K562 (cell line): ENCODE measurements around the gene SEC61A2. TPM values are rescaled to one million over a fixed set of nuclear protein-coding genes. Genes with fewer than 3 reads are reported as not detected.
A peak's percentile ranks its signal among the peaks of the same experiment; 100 is the strongest.

Source experiments
- ELF1 ChIP-seq: fragments of 200-800 bp; sonication (Bioruptor generic); IDR thresholded peaks from 2 replicates; pipeline ENCODE4 v1.6.1; 2016; ENCODE audit warnings: missing genetic modification characterization, missing compliant biosample characterization
- FIP1L1 ChIP-seq: fragments of 200-400 bp; formaldehyde crosslinking; IDR thresholded peaks from 2 replicates; pipeline ENCODE4 v1.6.1; 2018; ENCODE audit warnings: mild to moderate bottlenecking, low read depth, low read length; ENCODE audit not compliant: poor library complexity, severe bottlenecking
- MAFG ChIP-seq: fragments of 450-650 bp; conservative IDR thresholded peaks from 2 replicates; pipeline ENCODE4 v1.6.1; 2016; ENCODE audit warnings: missing genetic modification characterization, missing compliant biosample characterization
- PCBP1 ChIP-seq: fragments of 200-400 bp; formaldehyde crosslinking; IDR thresholded peaks from 2 replicates; pipeline ENCODE4 v1.6.1; 2018; ENCODE audit warnings: mild to moderate bottlenecking, low read depth, low read length; ENCODE audit not compliant: poor library complexity, severe bottlenecking
- PHF20 ChIP-seq: fragments of 450-650 bp; IDR thresholded peaks from 2 replicates; pipeline ENCODE4 v1.6.1; 2018; ENCODE audit not compliant: partially characterized antibody
- PHF21A ChIP-seq: fragments of 450-650 bp; IDR thresholded peaks from 2 replicates; pipeline ENCODE4 v1.6.1; 2017; ENCODE audit warnings: low read depth, borderline replicate concordance
- REST ChIP-seq, 2 experiments: fragments of 450-650 bp; formaldehyde crosslinking in 1 of 2; IDR thresholded peaks; 2 replicates each; pipeline versions ENCODE4 v1.4.0 to v1.6.1; 2014 to 2020; ENCODE audit warnings: mild to moderate bottlenecking in 2 of 2, borderline replicate concordance in 1 of 2, low read depth in 1 of 2
- SUPT5H ChIP-seq: fragments of 450-650 bp; IDR thresholded peaks from 2 replicates; pipeline ENCODE4 v1.6.1; 2016
- TBP ChIP-seq: optimal IDR thresholded peaks from 2 replicates; pipeline ENCODE3; 2011; ENCODE audit warnings: low read depth, low read length, improper control_type of control experiment
- TGIF2 ChIP-seq: sonication (generic); formaldehyde crosslinking; IDR thresholded peaks from 2 replicates; pipeline ENCODE4 v1.8.1; 2022; ENCODE audit warnings: mild to moderate bottlenecking, missing genetic modification reagents, moderate library complexity
- ZNF212 ChIP-seq: fragments of 450-650 bp; formaldehyde crosslinking; IDR thresholded peaks from 2 replicates; pipeline ENCODE4 v1.4.0; 2020; ENCODE audit warnings: mild to moderate bottlenecking
- ZNF282 ChIP-seq: sonication (generic); formaldehyde crosslinking; IDR thresholded peaks from 2 replicates; pipeline ENCODE4 v1.8.1; 2023; ENCODE audit warnings: missing genetic modification reagents
- ZNF354B ChIP-seq: fragments of 250-450 bp; sonication (Bioruptor Pico); IDR thresholded peaks from 2 replicates; pipeline ENCODE4 v1.4.0; 2020
- polyA plus RNA-seq, 8 experiments: library from polyadenylated mRNA; depleted of rRNA in 4 of 8; stranded (reverse) in 5 of 8; unstranded in 3 of 8; fragments of >200 nt; fragmentation: Nextera tagmentation in 2 of 8; fragmentation: Illumina TruSeq in 1 of 8; extraction: Ambion mirVana in 2 of 8; extraction: Trizol in 1 of 8; gene quantifications; 2 replicates each; pipeline versions ENCODE4 v1.2.1 to v1.2.3, GENCODE V29; 2011 to 2014; ENCODE audit warnings: inconsistent platforms in 1 of 8, missing spikeins in 1 of 8
- total RNA-seq, 7 experiments: library from RNA; depleted of rRNA in 6 of 7; stranded (reverse); fragments of >200 nt in 6 of 7; fragmentation: Illumina TruSeq in 2 of 7; extraction: Trizol in 2 of 7; gene quantifications; 2 replicates each; pipeline versions ENCODE4 v1.2.1 to v1.2.3, GENCODE V29; 2011 to 2021; ENCODE audit warnings: low replicate concordance in 1 of 7
- TF ChIP-seq, protein P1 (sequence below): fragments of 250-450 bp; sonication (Bioruptor Pico); IDR thresholded peaks from 2 replicates; pipeline ENCODE4 v1.5.0; 2021; ENCODE audit warnings: mild to moderate bottlenecking, moderate library complexity

The SEC61A2 gene
- total and polyA plus RNA-seq, 9 of the 15 experiments (the other 6 are each of a cell fraction or from before 2014, with no cell fraction given): 1.2 to 9.7 (median 3.9) TPM

DNA sequence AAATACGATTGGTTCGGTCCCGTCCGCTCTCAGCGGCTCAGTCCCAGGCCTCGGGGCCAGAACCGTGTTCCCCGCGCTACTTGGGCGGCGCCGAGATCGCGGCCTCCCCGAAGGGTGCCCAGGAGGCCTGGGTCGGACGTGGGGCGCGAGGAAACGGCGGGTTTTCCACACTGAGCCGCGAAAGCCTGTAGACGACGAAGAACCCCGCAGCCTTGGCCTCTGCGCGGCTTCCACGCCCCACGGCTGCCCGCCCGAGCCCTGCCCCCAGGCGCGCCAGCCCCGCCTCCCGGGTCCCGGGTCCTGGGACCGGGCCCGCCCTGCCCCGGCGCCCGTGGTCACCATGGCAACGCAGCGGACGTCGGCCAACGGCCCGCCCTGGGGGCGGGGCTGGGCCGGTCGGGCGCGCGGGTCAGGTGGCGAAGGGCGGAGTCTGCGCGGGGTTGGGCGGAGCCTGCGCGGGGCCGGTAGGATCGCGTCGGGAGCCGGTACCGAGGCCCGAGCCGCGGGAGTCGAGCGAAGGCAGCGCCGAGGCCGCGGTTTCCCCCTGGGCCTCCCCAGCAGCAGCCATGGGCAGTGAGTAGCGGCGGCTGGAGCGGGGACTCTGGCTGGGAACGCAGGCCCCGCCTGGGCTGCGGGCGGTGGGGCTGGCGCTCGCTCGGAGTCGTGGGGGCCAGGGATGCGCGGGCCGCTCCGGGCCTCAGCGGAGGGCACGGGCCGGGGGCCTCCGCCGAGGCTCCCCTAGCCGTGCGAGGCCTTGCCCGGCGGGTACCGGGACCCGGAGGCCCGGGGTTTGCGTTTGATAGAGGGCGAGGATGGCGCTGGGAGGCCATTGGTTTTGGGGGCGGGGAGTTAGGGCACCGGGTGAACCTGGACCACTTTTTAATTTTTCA, at the start of gene SEC61A2 (continued):
- TF ChIP-seq, protein P1, sequence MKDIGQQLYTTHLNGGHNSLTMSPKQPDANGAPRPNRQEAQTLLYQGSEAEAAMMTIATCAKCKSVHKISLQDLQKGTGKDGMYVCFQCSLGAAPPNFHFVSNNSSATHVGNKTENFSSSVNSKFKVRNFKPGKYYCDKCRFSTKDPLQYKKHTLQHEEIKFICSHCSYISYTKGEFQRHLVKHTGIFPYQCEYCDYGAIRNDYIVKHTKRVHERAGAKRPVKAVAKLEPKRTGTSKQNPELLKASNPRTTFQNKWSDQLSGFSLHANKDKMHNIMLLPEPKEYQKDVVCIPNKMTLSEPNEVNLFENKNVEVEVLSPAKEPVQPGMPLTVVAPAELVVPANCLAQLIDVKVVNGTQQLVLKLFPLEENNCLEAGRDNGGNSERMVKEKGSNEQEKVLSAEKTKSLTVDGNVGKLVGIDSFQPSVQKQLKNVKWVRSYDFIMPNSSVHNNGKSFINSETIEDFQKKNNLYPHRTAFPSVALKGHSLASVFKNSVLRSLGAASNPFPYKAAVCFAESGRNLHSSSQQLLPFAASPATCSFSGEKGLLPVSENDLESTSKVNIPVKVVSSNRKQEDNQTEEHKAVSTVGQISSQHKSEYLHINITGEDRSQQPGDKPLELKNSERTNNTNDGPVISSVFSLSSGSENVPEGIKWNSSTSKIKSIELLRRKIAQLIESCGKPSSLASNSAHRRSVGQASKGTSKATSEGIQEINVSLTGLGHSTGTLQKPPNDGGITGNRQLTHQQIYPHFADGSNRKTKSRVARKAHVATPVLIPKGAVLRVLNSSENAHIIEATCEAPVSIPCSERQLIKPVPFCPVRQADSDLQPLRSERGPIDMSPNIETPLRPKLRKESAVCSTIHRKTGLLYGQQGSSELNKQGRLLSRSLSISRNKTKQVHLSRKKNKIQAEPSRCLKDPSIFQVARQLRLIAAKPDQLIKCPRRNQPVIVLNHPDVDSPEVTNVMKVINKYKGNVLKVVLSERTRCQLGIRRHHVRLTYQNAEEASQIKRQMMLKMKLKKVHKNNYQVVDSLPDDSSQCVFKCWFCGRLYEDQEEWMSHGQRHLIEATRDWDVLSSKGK (CRISPR knock-in tag): no peak
- TF ChIP-seq MAFG (tag) (no peak), ELF1 (tag) (no peak), SUPT5H (peak; percentile 79), PHF20 (peak; percentile 59), ZNF282 (CRISPR knock-in tag) (0 out of 2 replicates have a peak, but pooled peaks have one; percentile 64), PHF21A (no peak), TBP (peak; percentile 48), FIP1L1 (peak; percentile 72), TGIF2 (no peak), ZNF212 (CRISPR knock-in tag) (no peak), ZNF354B (no peak), PCBP1 (peak; percentile 67), REST (IDR thresholded peaks at IDR 0.05; ENCODE audit: borderline replicate concordance) (peak; percentile 25; the same call in 1 of the 2 replicates), REST (CRISPR knock-in tag; IDR thresholded peaks at IDR 0.05; ENCODE audit: low read depth) (0 out of 2 replicates have a peak, but pooled peaks have one; percentile 10)
